ENCODE results near the gene TMEM144.

DNA sequence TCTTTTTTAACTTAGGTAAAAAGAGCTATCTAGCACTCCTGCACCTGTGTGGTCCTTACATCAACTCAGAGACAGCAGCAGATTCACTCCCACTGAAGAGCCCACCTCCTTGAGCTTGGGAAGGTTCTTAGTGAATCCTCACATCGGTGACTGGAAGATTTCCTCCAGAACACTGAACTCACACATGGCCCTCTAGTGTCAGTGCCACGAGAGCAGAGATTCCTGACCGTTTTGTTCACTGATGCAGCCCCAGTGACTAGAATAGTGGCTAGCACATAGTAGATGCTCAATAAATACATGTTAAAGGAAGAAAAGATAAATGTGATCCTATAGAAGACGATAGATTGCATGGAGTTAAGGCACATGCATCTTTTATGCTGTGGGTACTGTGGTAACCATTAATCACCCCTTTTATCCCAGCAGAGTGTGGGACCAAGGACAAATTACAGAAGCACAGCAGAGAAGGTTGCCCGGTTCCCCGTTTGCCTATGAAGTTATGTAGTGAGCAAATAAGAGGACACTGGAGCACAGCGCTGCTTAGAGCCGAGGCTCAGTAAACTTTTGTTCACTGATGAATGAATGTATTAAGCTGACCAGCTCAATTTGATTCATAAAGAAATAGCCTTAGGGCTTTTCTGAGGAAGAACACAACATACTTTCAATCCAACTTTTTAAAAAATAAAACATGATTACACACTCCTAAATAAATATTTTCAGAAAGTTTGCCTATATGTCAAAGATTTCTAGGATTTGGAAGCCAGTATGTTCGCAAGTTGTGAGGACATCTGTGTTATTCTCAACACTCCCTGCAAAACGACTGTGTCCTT lies 46.1 kb upstream of the TMEM144 start:
- TF ChIP-seq, protein P1, sequence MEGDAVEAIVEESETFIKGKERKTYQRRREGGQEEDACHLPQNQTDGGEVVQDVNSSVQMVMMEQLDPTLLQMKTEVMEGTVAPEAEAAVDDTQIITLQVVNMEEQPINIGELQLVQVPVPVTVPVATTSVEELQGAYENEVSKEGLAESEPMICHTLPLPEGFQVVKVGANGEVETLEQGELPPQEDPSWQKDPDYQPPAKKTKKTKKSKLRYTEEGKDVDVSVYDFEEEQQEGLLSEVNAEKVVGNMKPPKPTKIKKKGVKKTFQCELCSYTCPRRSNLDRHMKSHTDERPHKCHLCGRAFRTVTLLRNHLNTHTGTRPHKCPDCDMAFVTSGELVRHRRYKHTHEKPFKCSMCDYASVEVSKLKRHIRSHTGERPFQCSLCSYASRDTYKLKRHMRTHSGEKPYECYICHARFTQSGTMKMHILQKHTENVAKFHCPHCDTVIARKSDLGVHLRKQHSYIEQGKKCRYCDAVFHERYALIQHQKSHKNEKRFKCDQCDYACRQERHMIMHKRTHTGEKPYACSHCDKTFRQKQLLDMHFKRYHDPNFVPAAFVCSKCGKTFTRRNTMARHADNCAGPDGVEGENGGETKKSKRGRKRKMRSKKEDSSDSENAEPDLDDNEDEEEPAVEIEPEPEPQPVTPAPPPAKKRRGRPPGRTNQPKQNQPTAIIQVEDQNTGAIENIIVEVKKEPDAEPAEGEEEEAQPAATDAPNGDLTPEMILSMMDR (IDR thresholded peaks at IDR 0.05; ENCODE audit: low read length), result no peak
- no peak for TF ChIP-seq EZH2 (optimal IDR thresholded peaks at IDR 0.05; ENCODE audit: low read depth, low read length)
- TF ChIP-seq EZH2phosphoT487 (IDR thresholded peaks at IDR 0.05; ENCODE audit: low read length), result no peak
